NCI-H1436 (cell line): Measurements from ENCODE around the gene PLPPR3.

Source experiments
- DNase-seq: peaks from one replicate; lab custom pipeline; 2025; lab: John Stamatoyannopoulos, UW

PLPPR3 gene

GRCh38 chr19:821825-822503 lies at the start of gene PLPPR3:
PLPPR3 (minus strand) TSS chr19:821955; CDS start chr19:821559, 396 bp downstream.
- no peak for DNase-seq

- DNase-seq, result no peak
These were observed 49.2 kb upstream of the PLPPR3 start for GRCh38 chr19:870963-871401.

- DNase-seq, result no peak
These were observed 48.6 kb upstream of the PLPPR3 start for GRCh38 chr19:870314-870713.

- DNase-seq, result no peak
These were observed 47.8 kb upstream of the PLPPR3 start for GRCh38 chr19:869245-870177.

- DNase-seq, result no peak
These were observed 46.9 kb upstream of the PLPPR3 start for GRCh38 chr19:868458-869244.

DNA sequence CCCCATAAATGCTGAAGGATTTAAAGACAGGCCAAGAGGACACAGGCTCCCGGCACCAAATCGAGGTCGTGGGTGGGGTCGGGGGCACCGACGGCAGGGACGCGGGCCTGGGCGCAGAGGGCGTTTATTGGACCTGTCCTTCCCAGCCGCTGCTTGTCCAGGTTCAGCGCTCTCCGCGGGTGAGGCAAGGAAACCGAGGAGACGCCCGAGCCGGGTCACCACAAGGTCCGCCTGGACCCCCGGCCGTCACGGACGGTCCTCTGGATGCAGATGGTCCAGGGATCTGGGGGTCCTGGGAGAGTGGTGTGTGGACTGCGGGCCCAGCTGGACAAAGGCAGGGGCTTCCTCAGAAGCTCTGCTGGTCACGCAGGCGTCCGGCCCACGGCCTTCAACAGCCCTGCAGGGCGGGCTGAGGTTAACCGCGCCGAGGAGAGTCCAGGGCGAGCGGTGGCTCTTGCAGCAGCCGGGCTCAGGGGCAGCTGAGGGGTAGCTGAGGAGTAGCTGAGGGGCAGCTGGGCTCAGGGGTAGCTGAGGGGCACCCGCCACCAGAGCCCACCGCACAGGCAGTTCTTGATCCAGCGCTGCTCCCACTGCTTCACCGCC lies 46.2 kb upstream of the PLPPR3 start:
- no peak for DNase-seq

DNA sequence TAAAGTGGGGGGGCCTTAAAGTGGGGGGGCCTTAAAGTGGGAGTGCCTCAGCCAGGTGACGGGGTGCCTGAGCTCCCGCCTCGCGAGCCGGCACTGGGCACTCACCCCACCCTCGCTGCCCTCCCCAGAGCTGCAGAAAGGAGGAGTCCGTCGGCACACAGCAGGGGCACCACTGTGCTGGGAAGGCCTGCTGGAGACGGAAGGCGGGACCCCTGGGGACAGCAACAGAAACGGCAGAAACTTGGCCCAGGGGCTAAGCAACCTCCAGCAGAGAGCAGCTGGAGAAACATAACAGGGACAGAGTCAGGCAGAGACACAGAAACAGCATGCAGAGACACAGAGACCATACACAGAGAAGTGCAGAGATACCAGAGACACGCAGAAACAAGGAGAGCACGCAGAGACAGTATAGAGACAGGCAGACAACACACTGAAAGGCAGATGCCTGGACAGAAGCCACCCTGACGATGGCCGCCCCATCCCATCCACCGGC lies 45.6 kb upstream of the PLPPR3 start:
- DNase-seq, result no peak

DNA sequence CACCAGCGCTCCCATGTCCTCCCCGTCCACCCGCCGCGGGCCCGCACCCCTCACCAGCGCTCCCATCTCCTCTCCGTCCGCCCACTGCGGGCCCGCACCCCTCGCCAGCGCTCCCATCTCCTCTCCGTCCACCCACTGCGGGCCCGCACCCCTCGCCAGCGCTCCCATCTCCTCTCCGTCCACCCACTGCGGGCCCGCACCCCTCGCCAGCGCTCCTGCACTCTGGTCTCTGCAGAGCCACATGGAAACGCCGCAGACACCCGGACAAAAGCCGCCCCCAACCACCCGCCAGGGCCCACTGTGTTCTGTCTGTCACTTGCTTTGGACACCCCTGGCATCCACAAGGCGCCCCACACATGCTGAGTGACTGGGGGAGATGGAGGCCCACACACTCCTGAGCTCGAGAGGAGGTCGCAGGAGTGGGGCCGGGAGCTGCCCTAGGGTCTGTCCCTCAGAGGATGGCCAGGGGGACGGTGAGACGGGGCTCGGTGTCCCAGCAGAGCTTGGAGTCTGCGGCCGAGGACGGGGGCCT lies 45.1 kb upstream of the PLPPR3 start:
- no peak for DNase-seq

DNA sequence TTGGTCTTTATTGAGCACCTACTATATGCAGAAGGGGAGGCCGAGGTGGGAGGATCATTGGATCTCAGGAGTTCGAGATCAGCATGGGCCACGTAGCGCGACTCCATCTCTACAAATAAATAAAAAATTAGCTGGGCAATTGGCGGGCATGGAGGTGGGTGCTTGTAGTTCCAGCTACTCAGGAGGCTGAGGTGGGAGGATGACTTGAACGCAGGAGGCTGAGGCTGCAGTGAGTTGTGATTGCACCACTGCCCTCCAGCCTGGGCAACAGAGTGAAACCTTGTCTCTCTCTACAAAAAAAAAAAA lies 41.5 kb upstream of the PLPPR3 start:
- no peak for DNase-seq

- no peak for DNase-seq
These were observed 41.0 kb upstream of the PLPPR3 start for GRCh38 chr19:862581-863314.

DNA sequence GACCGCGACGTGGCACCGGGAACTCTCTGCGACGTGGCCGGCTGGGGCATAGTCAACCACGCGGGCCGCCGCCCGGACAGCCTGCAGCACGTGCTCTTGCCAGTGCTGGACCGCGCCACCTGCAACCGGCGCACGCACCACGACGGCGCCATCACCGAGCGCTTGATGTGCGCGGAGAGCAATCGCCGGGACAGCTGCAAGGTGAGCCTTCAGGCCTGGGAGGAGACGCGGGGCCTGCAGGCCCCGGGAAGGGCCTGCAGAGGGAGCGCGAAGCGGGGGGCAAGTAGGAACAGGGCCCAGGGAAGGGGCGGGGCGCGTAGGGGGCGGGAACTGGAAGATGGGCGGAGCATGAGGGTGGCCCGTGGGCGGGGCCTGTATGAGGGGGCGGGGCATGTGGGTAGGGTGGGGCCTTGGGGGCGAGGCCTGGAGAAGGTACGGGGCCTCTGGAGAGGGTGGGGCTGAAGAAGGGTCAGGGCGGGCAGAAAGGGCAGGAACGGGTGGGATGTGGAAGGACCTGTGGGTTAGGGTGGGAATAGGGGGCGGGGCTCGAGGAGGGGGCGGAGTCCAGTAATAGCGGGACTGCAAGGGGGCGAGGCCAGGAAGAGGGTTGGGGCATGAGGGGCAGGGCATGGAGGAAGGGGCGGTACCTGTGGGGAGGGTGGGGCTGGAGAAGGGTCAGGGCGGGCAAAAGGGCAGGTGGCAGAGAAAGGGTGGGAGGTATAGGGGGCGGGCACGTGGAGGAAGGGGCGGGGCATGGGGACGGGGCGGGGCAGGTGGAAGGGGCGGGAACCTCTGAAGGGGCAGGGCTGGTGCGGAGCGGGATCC lies 40.2 kb upstream of the PLPPR3 start:
- peak; percentile 68 for DNase-seq

GRCh38 chr19:861141-861755 lies 39.5 kb upstream of the PLPPR3 start:
- no peak for DNase-seq

DNA sequence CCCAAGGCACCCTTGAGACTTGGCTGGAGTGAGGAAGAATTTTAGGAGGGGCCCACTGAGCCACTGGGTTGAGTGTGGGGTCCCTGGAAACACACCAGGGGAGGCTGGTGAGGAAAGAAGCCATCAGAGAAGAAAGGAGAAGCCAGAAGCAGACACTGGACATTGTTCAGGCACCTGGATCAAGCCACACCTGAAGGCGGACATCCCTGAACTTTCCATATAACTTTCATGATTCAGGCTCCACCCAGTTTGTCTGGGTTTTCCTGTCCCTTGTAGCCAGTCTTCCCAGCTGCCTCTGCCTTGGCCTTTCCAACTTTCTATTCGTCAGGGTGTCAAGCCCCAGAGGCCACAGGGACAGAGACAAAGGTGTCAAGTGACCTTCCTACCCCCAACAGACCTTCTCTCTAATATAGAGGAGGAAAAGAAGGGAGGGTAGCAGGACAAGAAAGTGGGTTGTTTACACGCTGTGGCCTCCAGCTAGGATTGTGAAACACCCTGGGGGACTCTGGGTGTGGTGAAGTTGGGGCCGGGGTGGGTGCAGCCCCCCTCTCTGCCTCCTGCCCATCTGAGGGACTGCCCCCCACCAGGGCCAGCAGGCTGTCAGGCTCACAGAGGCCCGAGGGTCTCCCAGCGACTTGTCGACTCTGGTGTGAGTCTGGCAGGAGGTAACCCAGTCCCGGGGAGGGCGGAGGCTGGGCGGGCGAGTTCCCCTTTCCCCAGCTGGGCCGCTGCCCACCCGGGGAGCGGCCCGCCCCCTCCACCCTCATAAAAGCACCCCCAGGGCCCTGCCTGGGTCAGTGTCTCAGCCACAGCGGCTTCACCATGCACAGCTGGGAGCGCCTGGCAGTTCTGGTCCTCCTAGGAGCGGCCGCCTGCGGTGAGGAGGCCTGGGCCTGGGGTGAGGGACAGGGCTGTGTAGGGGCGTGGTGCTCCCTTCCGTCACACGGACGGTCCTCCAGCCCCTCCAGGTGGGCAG lies 37.4 kb upstream of the PLPPR3 start, which contains the start of gene CFD:
TSS of gene CFD (plus strand) at position 797 of the 976 bp plus-strand sequence. CDS start at position 823, 26 bp downstream.
- DNase-seq, result no peak

- DNase-seq, result no peak
These were observed 36.5 kb upstream of the PLPPR3 start for GRCh38 chr19:858284-858683.

- no peak for DNase-seq
These were observed 33.9 kb upstream of the PLPPR3 start for GRCh38 chr19:855566-856120.

GRCh38 chr19:855142-855541 lies 33.4 kb upstream of the PLPPR3 start:
- no peak for DNase-seq

DNA sequence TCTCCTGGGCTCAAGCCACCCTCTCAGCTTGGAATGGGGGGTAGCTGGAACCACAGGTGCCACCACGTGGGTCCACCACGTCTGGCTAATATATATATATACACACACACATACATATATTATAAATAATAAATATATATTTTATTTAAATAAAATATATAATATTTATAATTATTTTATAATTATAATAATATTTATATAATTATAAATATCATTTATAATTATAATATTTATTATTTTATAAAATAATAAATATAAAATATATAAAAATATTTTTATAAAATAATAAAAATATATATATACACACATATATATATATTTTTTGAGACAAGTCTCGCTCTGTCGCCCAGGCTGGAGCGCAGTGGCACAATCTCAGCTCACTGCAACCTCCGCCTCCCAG lies 32.8 kb upstream of the PLPPR3 start:
- no peak for DNase-seq
